Progenitor cell of endocrine pancreas (in vitro differentiated cells): ENCODE measurements around the gene SKI. TPM values are rescaled to one million over a fixed set of nuclear protein-coding genes. Genes with fewer than 3 reads are reported as not detected.

ENCODE experiments used
- DNase-seq: peaks from one replicate; pipeline ENCODE4 v3.0.0; 2021; ENCODE audit warnings: low spot score; ENCODE audit not compliant: unreplicated experiment
- H3K27ac Mint-ChIP-seq: 2 replicates; pipeline ENCODE4 v1.8.0; 2021; ENCODE audit warnings: mild to moderate bottlenecking, moderate library complexity, mixed read lengths
- H3K27me3 Mint-ChIP-seq: 2 replicates; pipeline ENCODE4 v1.8.0; 2021; ENCODE audit warnings: mixed read lengths
- H3K36me3 Mint-ChIP-seq: 2 replicates; pipeline ENCODE4 v1.8.0; 2022; ENCODE audit warnings: mixed read lengths; ENCODE audit not compliant: insufficient read depth
- H3K4me1 Mint-ChIP-seq: 2 replicates; pipeline ENCODE4 v1.8.0; 2021; ENCODE audit warnings: low read depth, mixed read lengths
- H3K4me3 Mint-ChIP-seq: 2 replicates; pipeline ENCODE4 v1.8.0; 2021; ENCODE audit warnings: low read depth, mild to moderate bottlenecking, moderate library complexity, mixed read lengths
- H3K9me3 Mint-ChIP-seq: 2 replicates; pipeline ENCODE4 v1.8.0; 2021; ENCODE audit warnings: low read depth, mixed read lengths
- total RNA-seq: library from RNA; stranded (reverse); gene quantifications from 2 replicates; pipeline ENCODE4 v1.2.1, GENCODE V29; 2021
- TF ChIP-seq, protein P1 (sequence below): fragments of 200-600 bp; sonication (generic); IDR thresholded peaks from one replicate; pipeline ENCODE4 v1.5.0; 2021; ENCODE audit warnings: antibody characterized with exemption, mild to moderate bottlenecking; ENCODE audit not compliant: unreplicated experiment

SKI gene
- total RNA-seq, 1 donor from 2014 or later: 56.2 TPM

DNA sequence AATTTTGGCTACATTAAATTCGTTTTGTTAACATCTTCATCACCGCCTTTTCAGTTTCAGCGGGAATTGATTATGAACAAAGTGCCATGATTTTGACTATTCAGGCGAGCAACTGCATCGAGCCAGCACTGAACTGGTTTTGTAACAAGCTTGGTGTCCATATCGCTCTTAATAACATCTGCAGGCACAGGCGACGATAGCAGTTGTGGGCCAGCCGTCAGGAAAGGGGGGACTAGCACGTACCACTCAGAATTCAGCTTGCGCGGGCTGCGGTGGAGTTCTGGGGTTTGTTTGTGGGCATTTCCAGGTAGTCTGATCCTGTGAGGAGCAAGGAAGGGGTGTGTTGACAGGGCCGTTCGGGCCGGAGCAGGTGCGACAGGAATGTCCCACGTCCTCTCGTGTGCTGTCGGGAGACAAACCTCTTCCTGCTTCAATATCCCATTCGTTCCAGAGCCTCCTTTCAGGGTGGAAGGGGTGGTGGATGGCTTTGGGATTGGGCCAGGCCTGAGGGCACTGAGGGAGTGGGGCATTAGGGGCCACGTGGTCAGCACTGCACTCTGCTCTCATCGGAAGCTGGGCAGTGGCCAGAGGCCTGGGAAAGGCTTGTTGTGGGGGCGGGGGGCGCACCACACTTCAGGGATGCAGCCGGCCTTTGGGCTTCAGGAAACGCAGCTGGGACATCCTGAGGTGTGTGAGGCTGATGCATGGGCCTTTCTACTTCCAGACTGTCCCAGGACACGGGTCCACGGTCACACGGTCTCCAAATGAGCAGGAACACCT lies 39.1 kb downstream of the SKI start:
- Mint-ChIP-seq H3K27me3 (no peaks in the 10 kb centered on the region), H3K27ac (peak overlapping the region; percentile 79), H3K36me3 (no peaks in the 10 kb centered on the region), H3K9me3 (no peaks in the 10 kb centered on the region), H3K4me3 (no peak overlapping the region), H3K4me1 (peaks cover 19% of the 10 kb centered on the region)
- TF ChIP-seq, protein P1, sequence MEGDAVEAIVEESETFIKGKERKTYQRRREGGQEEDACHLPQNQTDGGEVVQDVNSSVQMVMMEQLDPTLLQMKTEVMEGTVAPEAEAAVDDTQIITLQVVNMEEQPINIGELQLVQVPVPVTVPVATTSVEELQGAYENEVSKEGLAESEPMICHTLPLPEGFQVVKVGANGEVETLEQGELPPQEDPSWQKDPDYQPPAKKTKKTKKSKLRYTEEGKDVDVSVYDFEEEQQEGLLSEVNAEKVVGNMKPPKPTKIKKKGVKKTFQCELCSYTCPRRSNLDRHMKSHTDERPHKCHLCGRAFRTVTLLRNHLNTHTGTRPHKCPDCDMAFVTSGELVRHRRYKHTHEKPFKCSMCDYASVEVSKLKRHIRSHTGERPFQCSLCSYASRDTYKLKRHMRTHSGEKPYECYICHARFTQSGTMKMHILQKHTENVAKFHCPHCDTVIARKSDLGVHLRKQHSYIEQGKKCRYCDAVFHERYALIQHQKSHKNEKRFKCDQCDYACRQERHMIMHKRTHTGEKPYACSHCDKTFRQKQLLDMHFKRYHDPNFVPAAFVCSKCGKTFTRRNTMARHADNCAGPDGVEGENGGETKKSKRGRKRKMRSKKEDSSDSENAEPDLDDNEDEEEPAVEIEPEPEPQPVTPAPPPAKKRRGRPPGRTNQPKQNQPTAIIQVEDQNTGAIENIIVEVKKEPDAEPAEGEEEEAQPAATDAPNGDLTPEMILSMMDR: no peak
- no peak for DNase-seq

DNA sequence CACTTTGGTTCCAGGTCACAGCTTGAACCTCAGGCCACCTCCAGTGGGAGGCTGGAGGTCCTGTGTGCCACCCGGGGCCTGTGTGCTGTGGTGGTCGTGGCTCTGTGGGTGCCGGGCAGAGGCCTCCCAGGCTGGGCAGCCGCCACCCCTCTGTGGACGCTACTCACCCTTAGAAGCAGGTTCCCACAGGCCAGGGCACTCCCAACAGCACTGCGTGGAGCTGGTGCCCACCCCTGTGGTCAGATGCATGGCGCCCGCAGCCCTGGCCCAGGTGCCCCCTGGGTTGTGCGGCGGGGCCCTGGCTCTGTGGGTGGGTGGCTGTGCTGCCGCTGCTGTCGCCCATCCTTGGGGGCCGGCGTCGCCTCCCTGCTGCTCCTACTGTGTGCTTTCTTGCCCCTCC lies 39.7 kb downstream of the SKI start:
- Mint-ChIP-seq H3K36me3 (no peaks in the 10 kb centered on the region), H3K27me3 (no peaks in the 10 kb centered on the region), H3K4me1 (peaks cover 25% of the 10 kb centered on the region), H3K9me3 (no peaks in the 10 kb centered on the region), H3K27ac (no peak overlapping the region), H3K4me3 (no peak overlapping the region)
- DNase-seq: no peak
- TF ChIP-seq, protein P1: no peak

DNA sequence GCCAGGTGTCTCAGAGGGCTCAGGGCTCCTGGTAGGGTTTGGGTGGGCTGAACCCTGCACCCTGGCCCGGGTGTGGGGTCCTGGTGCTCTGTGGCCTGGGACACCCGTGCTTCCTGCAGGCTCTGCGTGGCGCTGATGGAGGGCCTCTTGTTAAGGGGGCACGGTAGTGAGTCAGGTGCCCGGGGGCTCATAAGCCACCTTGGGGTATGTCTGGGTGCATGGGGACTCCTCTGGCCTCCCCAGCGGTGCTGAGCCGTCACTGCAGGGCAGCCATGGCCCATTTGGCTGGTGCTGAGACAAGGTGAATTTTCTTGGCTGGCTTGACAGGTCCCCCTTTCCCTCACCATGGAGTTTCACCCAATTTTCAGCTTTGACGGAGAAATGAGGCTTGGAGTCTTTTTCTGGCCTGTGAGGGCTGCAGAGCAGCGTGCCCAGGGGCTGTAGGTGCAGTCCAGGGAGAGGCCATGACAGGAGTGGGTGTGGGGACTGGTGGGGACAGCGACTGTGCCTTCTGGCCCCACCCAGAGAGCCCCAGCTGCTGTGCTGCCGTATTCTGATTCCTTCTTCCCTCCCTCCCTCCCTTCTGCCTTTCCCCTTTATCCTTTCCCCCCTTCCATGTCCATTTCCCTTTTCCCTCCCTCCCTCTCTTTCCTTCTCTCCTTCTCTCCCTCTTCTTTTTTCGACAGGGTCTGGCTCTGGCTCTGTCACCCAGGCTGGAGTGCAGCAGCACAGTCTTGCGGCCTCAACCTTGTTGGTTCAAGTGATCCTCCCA lies 40.4 kb downstream of the SKI start:
- peak overlapping the region; percentile 85 for H3K27ac Mint-ChIP-seq
- peaks cover 27% of the 10 kb centered on the region for H3K4me1 Mint-ChIP-seq
- no peaks in the 10 kb centered on the region for H3K27me3 Mint-ChIP-seq
- H3K36me3 Mint-ChIP-seq: no peaks in the 10 kb centered on the region
- H3K4me3 Mint-ChIP-seq: no peak overlapping the region
- no peaks in the 10 kb centered on the region for H3K9me3 Mint-ChIP-seq
- DNase-seq: no peak
- TF ChIP-seq, protein P1: no peak

- Mint-ChIP-seq H3K4me1 (peaks cover 27% of the 10 kb centered on the region), H3K27me3 (no peaks in the 10 kb centered on the region), H3K27ac (peak overlapping the region; percentile 85), H3K4me3 (no peak overlapping the region), H3K9me3 (no peaks in the 10 kb centered on the region), H3K36me3 (no peaks in the 10 kb centered on the region)
- TF ChIP-seq, protein P1: no peak
- DNase-seq: no peak
These were observed 41.2 kb downstream of the SKI start for GRCh38 chr1:2269193-2269921.

DNA sequence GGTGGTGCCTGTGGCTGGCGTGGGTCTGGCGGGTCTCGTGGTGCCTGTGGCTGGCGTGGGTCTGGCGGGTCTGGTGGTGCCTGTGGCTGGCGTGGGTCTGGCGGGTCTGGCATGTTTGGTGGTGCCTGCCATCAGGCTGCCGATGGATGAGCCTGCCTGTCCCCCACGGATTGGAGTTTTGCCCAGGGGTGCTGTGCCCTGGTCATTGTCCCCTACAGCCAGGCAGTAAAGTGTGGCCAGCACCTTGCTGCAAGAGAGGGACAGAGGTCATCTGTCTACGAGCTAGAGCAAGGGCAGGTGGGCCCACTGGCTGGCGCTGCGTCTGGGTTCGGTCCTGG lies 41.8 kb downstream of the SKI start:
- DNase-seq: no peak
- Mint-ChIP-seq H3K27me3 (no peaks in the 10 kb centered on the region), H3K36me3 (no peaks in the 10 kb centered on the region), H3K27ac (peak overlapping the region; percentile 84), H3K4me1 (peaks cover 27% of the 10 kb centered on the region), H3K9me3 (no peaks in the 10 kb centered on the region), H3K4me3 (no peak overlapping the region)
- TF ChIP-seq, protein P1: no peak
